HepG2 (cell line): Measurements from ENCODE around the gene TMEM45A.

Experiments
- EHMT2 ChIP-seq: fragments of 200-600 bp; sonication (generic); IDR thresholded peaks from 2 replicates; pipeline ENCODE4 v1.7.0; 2017; ENCODE audit warnings: antibody characterized with exemption, low read depth, low read length, borderline replicate concordance
- NR2F2 ChIP-seq: IDR thresholded peaks from 2 replicates; pipeline ENCODE4 v1.6.1; 2012; ENCODE audit warnings: low read depth, inconsistent platforms, borderline replicate concordance
- POLR2A ChIP-seq, 2 experiments: IDR thresholded peaks; 2 replicates each; pipeline ENCODE4 v1.6.1; 2011; ENCODE audit warnings: low read depth in 2 of 2, low read length in 2 of 2, mild to moderate bottlenecking in 1 of 2, moderate library complexity in 1 of 2; ENCODE audit not compliant: insufficient read depth in 1 of 2
- POLR2AphosphoS5 ChIP-seq: IDR thresholded peaks from 2 replicates; pipeline ENCODE4 v1.6.1; 2012; ENCODE audit warnings: low read depth, low read length
- SP2 ChIP-seq: sonication (generic); formaldehyde crosslinking; IDR thresholded peaks from 2 replicates; pipeline ENCODE4 v1.5.1; 2020; ENCODE audit warnings: mild to moderate bottlenecking, missing genetic modification reagents
- ZNF24 ChIP-seq: fragments of 450-650 bp; IDR thresholded peaks from 2 replicates; pipeline ENCODE4 v1.6.1; 2017; ENCODE audit warnings: antibody characterized with exemption, mild to moderate bottlenecking
- ZNF468 ChIP-seq: sonication (generic); formaldehyde crosslinking; IDR thresholded peaks from 2 replicates; pipeline ENCODE4 v1.8.0; 2022; ENCODE audit warnings: mild to moderate bottlenecking, moderate library complexity, missing genetic modification reagents
- ZNF7 ChIP-seq: IDR thresholded peaks from 2 replicates; pipeline ENCODE4 v1.6.1; 2016; ENCODE audit warnings: missing biosample characterization, missing genetic modification reagents
- ZSCAN30 ChIP-seq: sonication (generic); formaldehyde crosslinking; IDR thresholded peaks from 2 replicates; pipeline ENCODE4 v1.5.0; 2020; ENCODE audit warnings: mild to moderate bottlenecking, missing genetic modification reagents
- TF ChIP-seq, protein P1 (sequence below): IDR thresholded peaks from 2 replicates; pipeline ENCODE4 v1.6.1; 2016; ENCODE audit warnings: missing genetic modification reagents, missing compliant biosample characterization
- TF ChIP-seq, protein P2 (sequence below): sonication (generic); formaldehyde crosslinking; IDR thresholded peaks from 2 replicates; pipeline ENCODE4 v1.5.0; 2020; ENCODE audit warnings: missing genetic modification reagents, mild to moderate bottlenecking, borderline replicate concordance

DNA sequence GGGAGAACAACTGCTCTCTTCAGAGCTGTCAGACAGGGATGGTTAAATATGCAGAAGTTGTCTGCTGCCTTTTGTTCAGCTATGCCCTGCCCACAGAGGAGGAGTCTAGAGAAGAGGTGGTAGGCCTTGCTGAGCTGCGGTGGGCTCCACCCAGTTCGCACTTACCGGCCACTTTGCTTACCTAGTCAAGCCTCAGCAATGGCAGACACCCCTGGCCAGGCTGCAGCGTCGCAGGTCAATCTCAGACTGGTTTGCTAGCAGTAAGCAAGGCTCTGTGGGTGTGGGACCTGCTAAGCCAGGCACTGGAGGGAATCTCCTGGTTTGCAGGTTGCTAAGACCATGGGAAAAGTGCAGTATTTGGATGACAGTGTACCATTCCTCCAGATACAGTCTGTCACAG lies 12.3 kb upstream of the TMEM45A start:
- TF ChIP-seq ZNF7 (CRISPR knock-in tag) (no peak), ZSCAN30 (CRISPR knock-in tag) (no peak), EHMT2 (no peak), ZNF24 (no peak), POLR2AphosphoS5 (no peak), SP2 (CRISPR knock-in tag) (no peak), ZNF468 (CRISPR knock-in tag) (no peak), POLR2A (IDR thresholded peaks at IDR 0.05; ENCODE audit: insufficient read depth in 1 of 2, low read depth in 2 of 2, low read length in 2 of 2) (no peak), NR2F2 (no peak)
- TF ChIP-seq, protein P1, sequence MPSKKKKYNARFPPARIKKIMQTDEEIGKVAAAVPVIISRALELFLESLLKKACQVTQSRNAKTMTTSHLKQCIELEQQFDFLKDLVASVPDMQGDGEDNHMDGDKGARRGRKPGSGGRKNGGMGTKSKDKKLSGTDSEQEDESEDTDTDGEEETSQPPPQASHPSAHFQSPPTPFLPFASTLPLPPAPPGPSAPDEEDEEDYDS (CRISPR knock-in tag) = no peak
- TF ChIP-seq, protein P2, sequence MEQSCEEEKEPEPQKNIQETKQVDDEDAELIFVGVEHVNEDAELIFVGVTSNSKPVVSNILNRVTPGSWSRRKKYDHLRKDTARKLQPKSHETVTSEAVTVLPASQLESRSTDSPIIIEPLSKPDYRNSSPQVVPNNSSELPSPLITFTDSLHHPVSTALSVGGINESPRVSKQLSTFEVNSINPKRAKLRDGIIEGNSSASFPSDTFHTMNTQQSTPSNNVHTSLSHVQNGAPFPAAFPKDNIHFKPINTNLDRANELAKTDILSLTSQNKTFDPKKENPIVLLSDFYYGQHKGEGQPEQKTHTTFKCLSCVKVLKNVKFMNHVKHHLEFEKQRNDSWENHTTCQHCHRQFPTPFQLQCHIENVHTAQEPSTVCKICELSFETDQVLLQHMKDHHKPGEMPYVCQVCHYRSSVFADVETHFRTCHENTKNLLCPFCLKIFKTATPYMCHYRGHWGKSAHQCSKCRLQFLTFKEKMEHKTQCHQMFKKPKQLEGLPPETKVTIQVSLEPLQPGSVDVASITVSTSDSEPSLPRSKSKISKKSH (CRISPR knock-in tag) = no peak
